ENCODE measurements around the gene LPGAT1. TPM values are rescaled to one million over a fixed set of nuclear protein-coding genes. Genes with fewer than 3 reads are reported as not detected.

The LPGAT1 gene
- total and polyA plus RNA-seq, 8 donors: 17.1 to 47.1 (median 20.7) TPM

DNA sequence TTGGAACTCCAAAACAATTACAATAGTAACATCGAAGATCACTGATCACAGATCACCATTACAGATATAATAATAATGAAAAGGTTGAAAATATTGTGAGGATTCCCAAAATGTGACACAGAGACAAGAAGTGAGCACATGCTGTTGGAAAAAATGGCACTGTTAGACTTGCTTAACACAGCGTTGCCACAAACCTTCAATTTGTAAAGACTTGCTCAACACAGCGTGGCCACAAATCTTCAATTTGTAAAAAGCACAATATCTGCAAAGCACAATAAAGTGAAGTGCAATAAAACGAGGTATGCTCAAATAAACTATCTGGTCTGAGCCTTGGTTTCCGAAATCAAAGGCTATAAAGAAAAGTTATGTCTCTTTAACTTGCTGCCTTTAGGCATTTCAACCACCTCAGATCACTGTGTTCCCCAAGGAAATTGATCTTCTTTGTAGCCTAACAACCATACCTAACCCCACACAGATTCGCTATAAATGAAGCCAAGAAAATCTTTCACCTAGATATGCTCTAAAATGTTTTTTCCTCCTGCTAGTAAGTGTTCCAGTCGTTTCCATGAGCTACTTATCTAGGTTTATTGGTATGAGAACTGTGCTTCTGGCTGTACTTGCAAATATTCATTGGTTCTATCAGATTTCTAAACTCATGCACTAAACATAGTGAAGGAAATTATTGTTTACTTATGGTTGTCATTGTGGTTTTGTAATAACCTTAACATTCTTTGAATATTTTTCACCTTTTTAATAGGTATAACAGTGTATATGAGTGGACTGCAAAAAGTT lies 13.1 kb upstream of the LPGAT1 start:
- TF ChIP-seq, protein P1, sequence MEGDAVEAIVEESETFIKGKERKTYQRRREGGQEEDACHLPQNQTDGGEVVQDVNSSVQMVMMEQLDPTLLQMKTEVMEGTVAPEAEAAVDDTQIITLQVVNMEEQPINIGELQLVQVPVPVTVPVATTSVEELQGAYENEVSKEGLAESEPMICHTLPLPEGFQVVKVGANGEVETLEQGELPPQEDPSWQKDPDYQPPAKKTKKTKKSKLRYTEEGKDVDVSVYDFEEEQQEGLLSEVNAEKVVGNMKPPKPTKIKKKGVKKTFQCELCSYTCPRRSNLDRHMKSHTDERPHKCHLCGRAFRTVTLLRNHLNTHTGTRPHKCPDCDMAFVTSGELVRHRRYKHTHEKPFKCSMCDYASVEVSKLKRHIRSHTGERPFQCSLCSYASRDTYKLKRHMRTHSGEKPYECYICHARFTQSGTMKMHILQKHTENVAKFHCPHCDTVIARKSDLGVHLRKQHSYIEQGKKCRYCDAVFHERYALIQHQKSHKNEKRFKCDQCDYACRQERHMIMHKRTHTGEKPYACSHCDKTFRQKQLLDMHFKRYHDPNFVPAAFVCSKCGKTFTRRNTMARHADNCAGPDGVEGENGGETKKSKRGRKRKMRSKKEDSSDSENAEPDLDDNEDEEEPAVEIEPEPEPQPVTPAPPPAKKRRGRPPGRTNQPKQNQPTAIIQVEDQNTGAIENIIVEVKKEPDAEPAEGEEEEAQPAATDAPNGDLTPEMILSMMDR (IDR thresholded peaks at IDR 0.05): no peak
- intact Hi-C loops (cut with DNase I): no loop called here
- ATAC-seq (peak; percentile 39), DNase-seq (no peak)
- Histone ChIP-seq H3K9me3 (no peaks in the 10 kb centered on the region), H3K4me3 (no peak overlapping the region), H3K27me3 (no peaks in the 10 kb centered on the region), H3K27ac (no peak overlapping the region), H3K4me1 (peaks cover 0 to 11% of the 10 kb centered on the region in 2 donors), H3K36me3 (no peaks in the 10 kb centered on the region)

DNA sequence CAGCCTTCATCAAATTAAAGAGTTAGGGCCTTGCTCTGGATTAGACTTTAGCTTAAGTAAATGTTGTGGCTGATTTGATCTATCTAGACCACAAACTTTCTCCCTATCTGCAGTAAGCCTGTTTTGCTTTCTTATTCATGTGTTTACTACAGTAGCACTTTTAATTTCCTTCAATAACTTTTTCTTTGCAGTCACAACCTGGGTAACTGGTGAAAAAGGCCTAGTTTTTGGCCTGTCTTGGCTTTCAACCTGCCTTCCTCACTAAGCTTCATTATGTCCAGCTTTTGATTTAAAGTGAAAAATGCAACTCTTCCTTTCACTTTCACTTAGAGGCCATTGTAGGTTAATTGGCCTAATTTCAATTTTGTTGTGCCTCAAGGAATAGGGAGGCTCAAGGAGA lies 12.5 kb upstream of the LPGAT1 start:
- H3K27ac ChIP-seq: peak overlapping the region in 1 of 2 donors; percentile 11
- peak; percentile 31 for ATAC-seq
- intact Hi-C loops (cut with DNase I): no loop called here
- H3K36me3 ChIP-seq: no peaks in the 10 kb centered on the region
- peaks cover 0 to 11% of the 10 kb centered on the region in 2 donors for H3K4me1 ChIP-seq
- no peaks in the 10 kb centered on the region for H3K9me3 ChIP-seq
- H3K4me3 ChIP-seq: no peak overlapping the region
- no peak for DNase-seq
- TF ChIP-seq, protein P1 (IDR thresholded peaks at IDR 0.05): no peak
- no peaks in the 10 kb centered on the region for H3K27me3 ChIP-seq

DNA sequence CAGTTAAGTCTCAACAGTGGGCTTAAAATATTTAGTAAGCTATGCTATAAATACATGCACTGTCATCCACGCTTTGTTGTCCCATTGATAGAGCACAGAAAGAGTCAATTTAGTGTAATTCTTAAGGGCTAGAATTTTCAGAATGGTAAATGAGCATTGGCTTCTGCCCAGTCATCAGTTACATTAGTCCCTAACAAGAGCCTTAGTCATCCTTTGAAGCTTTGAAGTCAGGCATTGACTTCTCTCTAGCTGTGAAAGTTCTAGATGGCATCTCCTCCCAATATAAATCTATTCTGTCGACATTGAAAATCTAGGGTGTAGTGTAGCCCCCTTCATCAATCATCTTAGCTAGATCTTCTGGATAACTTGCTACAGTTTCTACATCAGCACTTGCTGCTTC lies 12.0 kb upstream of the LPGAT1 start:
- Histone ChIP-seq H3K4me3 (no peak overlapping the region), H3K4me1 (peaks cover 0 to 11% of the 10 kb centered on the region in 2 donors), H3K9me3 (no peaks in the 10 kb centered on the region), H3K27me3 (no peaks in the 10 kb centered on the region), H3K27ac (no peak overlapping the region), H3K36me3 (no peaks in the 10 kb centered on the region)
- intact Hi-C loops (cut with DNase I): no loop called here
- TF ChIP-seq, protein P1 (IDR thresholded peaks at IDR 0.05): no peak
- no peak for DNase-seq
- ATAC-seq: no peak

DNA sequence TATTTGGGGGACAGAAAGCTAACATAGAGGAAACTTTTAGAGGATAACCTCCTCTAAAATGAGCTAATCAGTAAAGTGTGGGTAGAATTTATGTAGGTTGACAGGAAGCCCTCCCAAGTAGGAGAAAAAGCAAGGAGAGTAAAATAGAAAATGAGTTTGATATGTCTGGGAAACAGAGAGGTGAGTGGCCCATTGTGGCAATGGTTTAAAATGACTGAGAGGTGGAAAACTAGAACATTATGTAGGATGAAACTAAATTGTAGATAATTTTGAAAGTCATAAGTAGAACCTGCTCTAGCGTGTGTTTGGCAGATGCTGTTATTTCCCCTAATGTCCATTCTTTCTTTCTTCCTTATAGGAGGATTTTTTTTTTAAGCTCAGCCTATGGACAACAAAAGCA lies 8.5 kb upstream of the LPGAT1 start:
- Histone ChIP-seq H3K27me3 (no peaks in the 10 kb centered on the region), H3K4me1 (peaks cover 0 to 11% of the 10 kb centered on the region in 2 donors), H3K4me3 (no peak overlapping the region), H3K9me3 (no peaks in the 10 kb centered on the region), H3K27ac (no peak overlapping the region), H3K36me3 (no peaks in the 10 kb centered on the region)
- TF ChIP-seq, protein P1 (IDR thresholded peaks at IDR 0.05): no peak
- DNase-seq (no peak), ATAC-seq (no peak)
- intact Hi-C loops (cut with DNase I): no loop called here

DNA sequence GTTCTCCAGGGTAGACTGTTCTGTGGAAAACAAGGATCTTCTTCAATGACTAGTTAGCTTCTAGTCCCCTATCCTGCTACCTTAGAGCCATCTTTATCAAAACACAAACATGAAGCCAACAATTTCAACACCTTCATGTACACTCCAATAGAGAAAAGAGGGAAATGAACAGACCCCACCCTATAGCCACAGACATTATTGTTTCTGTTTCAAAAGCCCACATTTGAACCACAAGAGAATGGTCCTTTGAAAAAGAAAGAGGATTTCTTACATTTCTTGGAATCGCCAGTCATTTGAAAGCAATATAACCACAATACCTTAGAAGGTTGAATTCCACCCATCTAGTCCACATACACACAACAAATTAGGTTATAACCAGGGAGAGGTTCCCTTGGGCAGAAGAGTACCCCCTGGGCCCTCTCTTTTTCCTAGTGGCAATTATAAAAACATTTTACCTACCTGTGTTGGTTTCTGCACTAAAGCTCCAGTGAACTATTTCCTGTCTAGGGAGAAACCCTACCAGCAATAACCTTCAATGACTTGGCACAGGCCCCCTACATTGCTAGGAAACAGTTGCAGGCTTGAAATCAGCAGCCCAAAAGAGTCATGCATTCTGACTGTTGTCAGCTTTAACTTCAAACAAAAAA lies 2.7 kb upstream of the LPGAT1 start:
- H3K4me1 ChIP-seq: peaks cover 7 to 20% of the 10 kb centered on the region in 2 donors
- H3K27me3 ChIP-seq: no peaks in the 10 kb centered on the region
- no peaks in the 10 kb centered on the region for H3K9me3 ChIP-seq
- H3K36me3 ChIP-seq: no peaks in the 10 kb centered on the region
- intact Hi-C loops (cut with DNase I): loop anchor here in 1 of 2 donors (5.0 kb wide), 1 partner anchor 131 kb away; no protein-coding TSS in a partner anchor
- DNase-seq (no peak), ATAC-seq (no peak)
- H3K27ac ChIP-seq: no peak overlapping the region
- TF ChIP-seq, protein P1 (IDR thresholded peaks at IDR 0.05): no peak
- H3K4me3 ChIP-seq: no peak overlapping the region
